MCF 10A (cell line): ENCODE results near the gene CXCR4. TPM values are rescaled to one million over a fixed set of nuclear protein-coding genes. Genes with fewer than 3 reads are reported as not detected.

Experiments
- BruUV-seq: library from RNA; stranded (reverse); fragments of 400-500 nt; replicated peaks from 2 replicates; lab custom pipeline; 2021; lab: Mats Ljungman, UMichigan
- CTCF ChIA-PET: fragments of 300-600 bp; sonication (Branson Sonifier 250); formaldehyde crosslinking; extraction: SDS; loops from one replicate; lab custom pipeline; 2021; ENCODE audit warnings: antibody characterized with exemption, inconsistent platforms; lab: Yijun Ruan, JAX
- POLR2A ChIA-PET: fragments of 300-600, 350-650 bp; sonication (Branson Sonifier 250); formaldehyde crosslinking; extraction: SDS; loops from one replicate; lab custom pipeline; 2020; ENCODE audit warnings: antibody characterized with exemption, inconsistent platforms; lab: Yijun Ruan, JAX
- DNase-seq: peaks from one replicate; pipeline ENCODE4 v3.0.0-alpha.2; 2018; ENCODE audit not compliant: unreplicated experiment
- H3K27ac Mint-ChIP-seq: one replicate; pipeline ENCODE4 v1.8.0; 2022; ENCODE audit warnings: mild to moderate bottlenecking, low read depth, mixed read lengths; ENCODE audit not compliant: unreplicated experiment
- H3K27me3 Mint-ChIP-seq: one replicate; pipeline ENCODE4 v1.8.0; 2022; ENCODE audit warnings: mixed read lengths; ENCODE audit not compliant: insufficient read depth, unreplicated experiment
- H3K36me3 Mint-ChIP-seq: one replicate; pipeline ENCODE4 v1.8.0; 2022; ENCODE audit warnings: mild to moderate bottlenecking, moderate library complexity, mixed read lengths; ENCODE audit not compliant: insufficient read depth, unreplicated experiment
- H3K4me1 Mint-ChIP-seq: one replicate; pipeline ENCODE4 v1.8.0; 2022; ENCODE audit warnings: mixed read lengths; ENCODE audit not compliant: insufficient read depth, unreplicated experiment
- H3K4me3 Mint-ChIP-seq: one replicate; pipeline ENCODE4 v1.8.0; 2022; ENCODE audit warnings: mild to moderate bottlenecking, moderate library complexity, mixed read lengths; ENCODE audit not compliant: unreplicated experiment
- H3K9me3 Mint-ChIP-seq: one replicate; pipeline ENCODE4 v1.8.0; 2022; ENCODE audit warnings: mixed read lengths; ENCODE audit not compliant: unreplicated experiment
- intact Hi-C: fragments of 100-400 bp; cut with micrococcal nuclease; formaldehyde crosslinking; loops from 2 replicates; pipeline ENCODE4 v1.14.1; 2022
- total RNA-seq: library from RNA; stranded (reverse); gene quantifications from 2 replicates; pipeline ENCODE4 v1.2.3, GENCODE V29; 2022
- TF ChIP-seq, protein P1 (sequence below): fragments of 200-600 bp; IDR thresholded peaks from one replicate; pipeline ENCODE4 v1.8.0; 2022; ENCODE audit warnings: antibody characterized with exemption, mild to moderate bottlenecking; ENCODE audit not compliant: unreplicated experiment

Gene CXCR4
- total RNA-seq, 1 experiment from 2014 or later = 1.1 TPM

DNA sequence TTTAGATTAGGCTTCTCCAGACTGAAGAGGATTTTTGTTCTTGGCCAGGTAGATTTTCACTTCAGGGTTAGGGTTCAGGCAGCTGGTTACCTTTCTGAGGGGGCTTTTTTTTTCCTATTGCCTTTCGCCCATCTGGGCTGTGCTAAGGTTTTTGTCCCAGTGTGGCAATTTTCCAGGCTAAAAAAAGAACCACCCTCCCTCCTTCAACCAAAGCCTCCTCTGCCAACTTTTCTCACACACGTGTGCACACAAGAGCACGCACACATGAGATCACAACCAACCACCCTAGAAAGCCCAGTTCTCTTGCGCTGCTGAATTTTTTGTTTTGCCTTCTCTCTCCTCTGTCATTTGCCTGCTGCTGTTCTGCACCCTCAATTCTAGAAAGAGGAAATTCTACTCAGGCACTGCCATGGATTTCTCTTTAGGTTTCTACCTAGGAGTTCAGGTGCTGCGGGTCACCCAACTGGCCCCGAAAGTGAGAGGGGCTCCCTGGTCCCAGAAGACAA lies 8.5 kb upstream of the CXCR4 start:
- ChIA-PET CTCF (no interaction called here), POLR2A (interaction anchor here (0.6 kb wide), 1 partner anchor 105 kb away, joined by 3 read pairs; no protein-coding TSS in a partner anchor)
- no peaks in the 10 kb centered on the region for H3K27me3 Mint-ChIP-seq
- no peaks in the 10 kb centered on the region for H3K36me3 Mint-ChIP-seq
- TF ChIP-seq, protein P1, sequence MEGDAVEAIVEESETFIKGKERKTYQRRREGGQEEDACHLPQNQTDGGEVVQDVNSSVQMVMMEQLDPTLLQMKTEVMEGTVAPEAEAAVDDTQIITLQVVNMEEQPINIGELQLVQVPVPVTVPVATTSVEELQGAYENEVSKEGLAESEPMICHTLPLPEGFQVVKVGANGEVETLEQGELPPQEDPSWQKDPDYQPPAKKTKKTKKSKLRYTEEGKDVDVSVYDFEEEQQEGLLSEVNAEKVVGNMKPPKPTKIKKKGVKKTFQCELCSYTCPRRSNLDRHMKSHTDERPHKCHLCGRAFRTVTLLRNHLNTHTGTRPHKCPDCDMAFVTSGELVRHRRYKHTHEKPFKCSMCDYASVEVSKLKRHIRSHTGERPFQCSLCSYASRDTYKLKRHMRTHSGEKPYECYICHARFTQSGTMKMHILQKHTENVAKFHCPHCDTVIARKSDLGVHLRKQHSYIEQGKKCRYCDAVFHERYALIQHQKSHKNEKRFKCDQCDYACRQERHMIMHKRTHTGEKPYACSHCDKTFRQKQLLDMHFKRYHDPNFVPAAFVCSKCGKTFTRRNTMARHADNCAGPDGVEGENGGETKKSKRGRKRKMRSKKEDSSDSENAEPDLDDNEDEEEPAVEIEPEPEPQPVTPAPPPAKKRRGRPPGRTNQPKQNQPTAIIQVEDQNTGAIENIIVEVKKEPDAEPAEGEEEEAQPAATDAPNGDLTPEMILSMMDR = no peak
- no peak for DNase-seq
- no TSS peak for BruUV-seq
- H3K4me3 Mint-ChIP-seq = no peak overlapping the region
- H3K4me1 Mint-ChIP-seq = peaks cover 15% of the 10 kb centered on the region
- H3K27ac Mint-ChIP-seq = no peak overlapping the region
- intact Hi-C loops = no loop called here
- no peaks in the 10 kb centered on the region for H3K9me3 Mint-ChIP-seq

DNA sequence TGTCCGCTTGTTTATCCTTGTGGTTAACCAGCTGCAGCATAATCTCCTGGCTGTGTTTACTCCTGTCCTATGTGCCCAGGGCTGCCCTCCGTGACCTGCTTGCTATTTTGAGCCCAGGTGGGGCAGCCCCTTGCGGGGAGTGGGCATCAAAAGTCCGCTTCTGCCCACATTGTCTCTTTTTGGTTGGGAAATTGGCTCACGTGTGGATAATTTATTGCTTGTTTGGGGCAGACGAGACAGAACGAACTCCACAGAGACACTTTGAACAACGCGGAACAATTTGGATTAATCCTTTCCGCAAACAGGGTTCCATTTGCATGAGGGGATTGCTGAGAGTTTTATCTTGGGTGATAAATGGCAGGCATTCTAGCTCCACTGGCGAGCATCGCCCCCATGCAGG lies 8.1 kb upstream of the CXCR4 start:
- BruUV-seq = no TSS peak
- Mint-ChIP-seq H3K36me3 (no peaks in the 10 kb centered on the region), H3K27ac (no peak overlapping the region), H3K9me3 (no peaks in the 10 kb centered on the region), H3K27me3 (no peaks in the 10 kb centered on the region), H3K4me1 (peaks cover 17% of the 10 kb centered on the region), H3K4me3 (no peak overlapping the region)
- ChIA-PET CTCF (interaction anchor here (0.6 kb wide), 1 partner anchor 125 kb away, joined by 3 read pairs; no protein-coding TSS in a partner anchor), POLR2A (interaction anchor here (0.6 to 0.7 kb wide), 2 partner anchors 105 to 109 kb away, joined by 3 read pairs; no protein-coding TSS in a partner anchor)
- TF ChIP-seq, protein P1 = no peak
- DNase-seq = no peak
- intact Hi-C loops = no loop called here

DNA sequence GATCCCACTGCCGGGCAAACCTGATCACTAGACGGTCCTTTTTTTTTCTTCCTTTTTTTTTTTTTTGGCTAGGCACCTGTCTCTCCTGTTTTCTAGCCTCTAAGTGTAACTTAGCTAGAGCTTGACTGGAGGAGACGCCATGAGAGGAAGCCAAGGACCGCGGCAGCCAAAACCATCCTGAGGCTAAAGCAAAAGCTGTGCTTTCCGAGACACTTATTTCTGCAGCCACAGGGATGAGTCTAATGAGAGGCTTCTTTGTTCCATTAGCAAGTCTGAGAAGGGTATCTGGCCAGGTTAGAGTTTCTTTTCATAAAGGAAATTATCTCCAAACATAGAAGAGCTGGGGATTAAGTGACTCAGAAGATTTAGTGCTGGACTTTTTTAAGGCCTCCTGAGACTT lies 7.3 kb upstream of the CXCR4 start:
- H3K36me3 Mint-ChIP-seq = no peaks in the 10 kb centered on the region
- peaks cover 9% of the 10 kb centered on the region for H3K4me1 Mint-ChIP-seq
- DNase-seq = no peak
- no peak overlapping the region for H3K27ac Mint-ChIP-seq
- intact Hi-C loops = no loop called here
- H3K9me3 Mint-ChIP-seq = no peaks in the 10 kb centered on the region
- no peak overlapping the region for H3K4me3 Mint-ChIP-seq
- no TSS peak for BruUV-seq
- ChIA-PET POLR2A (no interaction called here), CTCF (interaction anchor here (1.0 kb wide), 1 partner anchor 8 kb away, joined by 3 read pairs; no protein-coding TSS in a partner anchor)
- TF ChIP-seq, protein P1 = no peak
- no peaks in the 10 kb centered on the region for H3K27me3 Mint-ChIP-seq

DNA sequence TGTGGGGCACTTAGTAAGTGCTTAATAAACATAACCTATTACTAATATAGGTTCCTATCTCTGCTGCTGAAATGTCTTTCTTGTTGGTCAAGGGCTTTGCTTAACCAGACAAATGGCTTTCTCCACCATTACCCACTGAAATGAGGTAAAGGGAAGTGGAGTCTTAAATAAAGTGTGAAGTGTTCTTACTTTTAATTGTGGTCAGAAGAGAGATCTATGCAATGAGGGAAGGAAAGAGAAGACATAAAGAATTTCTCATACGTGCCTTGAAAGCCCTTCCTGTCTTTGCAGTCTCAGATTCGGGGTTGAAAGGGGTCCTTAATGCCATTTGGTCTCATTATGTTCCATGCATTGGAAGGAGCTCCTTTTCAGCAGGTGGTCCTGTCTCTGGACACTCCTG lies 6.9 kb upstream of the CXCR4 start:
- peaks cover 9% of the 10 kb centered on the region for H3K4me1 Mint-ChIP-seq
- no peaks in the 10 kb centered on the region for H3K27me3 Mint-ChIP-seq
- ChIA-PET POLR2A (no interaction called here), CTCF (interaction anchor here (1.0 kb wide), 1 partner anchor 9 kb away, joined by 3 read pairs; no protein-coding TSS in a partner anchor)
- H3K4me3 Mint-ChIP-seq = no peak overlapping the region
- no peaks in the 10 kb centered on the region for H3K36me3 Mint-ChIP-seq
- intact Hi-C loops = no loop called here
- H3K27ac Mint-ChIP-seq = no peak overlapping the region
- TF ChIP-seq, protein P1 = no peak
- no peak for DNase-seq
- no peaks in the 10 kb centered on the region for H3K9me3 Mint-ChIP-seq
- BruUV-seq = no TSS peak
